AG04450 (cell line): ENCODE data around the gene XPO4. TPM values are rescaled to one million over a fixed set of nuclear protein-coding genes. Genes with fewer than 3 reads are reported as not detected.
A peak's percentile ranks its signal among the peaks of the same experiment; 100 is the strongest.

ENCODE experiments used
- CTCF ChIA-PET: fragments of 300-600, 350-600 bp; formaldehyde crosslinking; extraction: SDS; loops from one replicate; lab custom pipeline; 2022; ENCODE audit warnings: antibody characterized with exemption, inconsistent platforms; lab: Charles Lee
- POLR2A ChIA-PET: fragments of 350-600 bp; formaldehyde crosslinking; extraction: SDS; loops from one replicate; lab custom pipeline; 2021; ENCODE audit warnings: antibody characterized with exemption, inconsistent platforms; lab: Yijun Ruan, JAX
- DNase-seq: peaks from one replicate; pipeline ENCODE4 v3.0.0-alpha.2; 2011; ENCODE audit warnings: low read depth, low spot score
- H3K27ac ChIP-seq: one replicate; pipeline ENCODE4 v1.5.1; 2012; ENCODE audit warnings: low read depth, low read length, control low read depth
- H3K27me3 ChIP-seq: one replicate; pipeline ENCODE4 v1.6.0; 2012; ENCODE audit warnings: low read length; ENCODE audit not compliant: control insufficient read depth, insufficient read depth
- H3K4me3 ChIP-seq: 2 replicates; pipeline ENCODE4 v1.5.1; 2011; ENCODE audit warnings: mild to moderate bottlenecking, low read depth, low read length, control low read depth
- H3K9me3 ChIP-seq: 2 replicates; pipeline ENCODE4 v1.5.1; 2012; ENCODE audit warnings: low read length; ENCODE audit not compliant: control insufficient read depth, insufficient read depth
- polyA plus RNA-seq: library from polyadenylated mRNA; depleted of rRNA; stranded (reverse); fragments of >200 nt; gene quantifications from 2 replicates; pipeline ENCODE4 v1.2.3, GENCODE V29; 2011
- TF ChIP-seq, protein P1 (sequence below): IDR thresholded peaks from 2 replicates; pipeline ENCODE4 v1.5.1; 2011; ENCODE audit warnings: low read depth, low read length, control low read depth, inconsistent platforms

XPO4 gene
- polyA plus RNA-seq, 1 experiment = 14.4 TPM

- POLR2A ChIA-PET = no interaction called here
- TF ChIP-seq, protein P1, sequence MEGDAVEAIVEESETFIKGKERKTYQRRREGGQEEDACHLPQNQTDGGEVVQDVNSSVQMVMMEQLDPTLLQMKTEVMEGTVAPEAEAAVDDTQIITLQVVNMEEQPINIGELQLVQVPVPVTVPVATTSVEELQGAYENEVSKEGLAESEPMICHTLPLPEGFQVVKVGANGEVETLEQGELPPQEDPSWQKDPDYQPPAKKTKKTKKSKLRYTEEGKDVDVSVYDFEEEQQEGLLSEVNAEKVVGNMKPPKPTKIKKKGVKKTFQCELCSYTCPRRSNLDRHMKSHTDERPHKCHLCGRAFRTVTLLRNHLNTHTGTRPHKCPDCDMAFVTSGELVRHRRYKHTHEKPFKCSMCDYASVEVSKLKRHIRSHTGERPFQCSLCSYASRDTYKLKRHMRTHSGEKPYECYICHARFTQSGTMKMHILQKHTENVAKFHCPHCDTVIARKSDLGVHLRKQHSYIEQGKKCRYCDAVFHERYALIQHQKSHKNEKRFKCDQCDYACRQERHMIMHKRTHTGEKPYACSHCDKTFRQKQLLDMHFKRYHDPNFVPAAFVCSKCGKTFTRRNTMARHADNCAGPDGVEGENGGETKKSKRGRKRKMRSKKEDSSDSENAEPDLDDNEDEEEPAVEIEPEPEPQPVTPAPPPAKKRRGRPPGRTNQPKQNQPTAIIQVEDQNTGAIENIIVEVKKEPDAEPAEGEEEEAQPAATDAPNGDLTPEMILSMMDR = no peak
- CTCF ChIA-PET = no interaction called here
- Histone ChIP-seq H3K9me3 (peaks cover 5% of the 10 kb centered on the region; the same call in 1 of the 2 replicates), H3K4me3 (no peak overlapping the region), H3K27ac (no peak overlapping the region), H3K27me3 (peaks cover 2% of the 10 kb centered on the region)
- DNase-seq = no peak
These were observed 6.4 kb upstream of the XPO4 start for GRCh38 chr13:20908714-20909497.

- DNase-seq = no peak
- Histone ChIP-seq H3K27me3 (peaks cover 2% of the 10 kb centered on the region), H3K27ac (no peak overlapping the region), H3K4me3 (no peak overlapping the region), H3K9me3 (peaks cover 4% of the 10 kb centered on the region; the same call in 1 of the 2 replicates)
- POLR2A ChIA-PET = no interaction called here
- CTCF ChIA-PET = no interaction called here
- TF ChIP-seq, protein P1 = no peak
These were observed 2.4 kb upstream of the XPO4 start for GRCh38 chr13:20904908-20905307.

- TF ChIP-seq, protein P1 = no peak
- ChIA-PET CTCF (no interaction called here), POLR2A (no interaction called here)
These were observed 574 bp upstream of the XPO4 start for GRCh38 chr13:20903164-20903475.

DNA sequence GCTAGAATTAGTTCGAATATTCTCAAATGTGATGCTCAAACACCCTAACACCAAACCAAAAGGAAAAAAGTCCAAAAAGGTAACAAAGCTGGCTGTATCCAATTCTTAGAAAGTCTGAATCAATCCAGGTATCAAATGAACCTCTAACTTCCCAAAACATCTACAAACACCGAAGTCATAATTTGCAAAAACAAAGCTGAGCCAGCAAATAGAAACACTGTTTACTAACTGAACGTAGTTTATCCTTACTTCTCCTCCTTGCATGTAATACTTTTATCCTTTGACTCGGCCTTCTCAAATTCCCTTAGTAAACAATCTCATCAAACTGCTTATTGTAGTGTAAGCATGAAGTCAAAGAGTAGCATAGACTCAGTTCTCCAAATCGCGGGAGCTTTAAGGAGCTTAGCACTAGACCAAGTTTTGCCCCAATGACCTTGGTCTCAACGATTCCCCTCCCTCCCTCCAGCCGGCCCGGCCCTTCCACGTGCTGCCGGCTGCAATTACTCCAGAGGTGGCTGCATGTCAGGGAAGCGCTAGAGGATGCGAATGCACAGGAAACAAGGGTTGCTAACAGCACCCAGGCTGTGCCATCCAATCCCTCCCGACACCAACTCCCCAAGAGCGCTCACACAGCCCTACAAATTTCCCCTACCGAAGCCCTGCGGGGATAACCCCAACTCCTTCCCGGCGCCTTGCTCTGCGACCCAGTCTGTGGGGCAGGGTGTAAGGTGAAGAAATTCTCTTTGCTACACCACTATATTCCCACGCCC lies 693 bp downstream of the XPO4 start:
- H3K4me3 ChIP-seq = peak overlapping the region; percentile 94
- H3K27ac ChIP-seq = peak overlapping the region; percentile 90
- TF ChIP-seq, protein P1 = no peak
- H3K27me3 ChIP-seq = no peaks in the 10 kb centered on the region
- ChIA-PET POLR2A (no interaction called here), CTCF (interaction anchor here (1.3 to 1.5 kb wide), 2 partner anchors 23 to 73 kb away, joined by 4 to 8 read pairs; no protein-coding TSS in a partner anchor)
- DNase-seq = no peak
- peaks cover 4% of the 10 kb centered on the region; the same call in 1 of the 2 replicates for H3K9me3 ChIP-seq

More at GRCh38 chr13:20903164-20903475, 574 bp upstream of the XPO4 start:
- Histone ChIP-seq H3K27me3 (peaks cover 2% of the 10 kb centered on the region), H3K4me3 (peak overlapping the region; percentile 94), H3K9me3 (peaks cover 4% of the 10 kb centered on the region; the same call in 1 of the 2 replicates), H3K27ac (peak overlapping the region; percentile 73)
- DNase-seq = no peak

GRCh38 chr13:20894245-20894644 lies 8.3 kb downstream of the XPO4 start:
- Histone ChIP-seq H3K27me3 (no peaks in the 10 kb centered on the region), H3K9me3 (no peaks in the 10 kb centered on the region), H3K27ac (no peak overlapping the region), H3K4me3 (no peak overlapping the region)
- ChIA-PET POLR2A (no interaction called here), CTCF (no interaction called here)
- TF ChIP-seq, protein P1 = no peak
- DNase-seq = no peak
